Lower lobe of right lung (tissue), 2 donors: ENCODE data around the gene FGD2. TPM values are rescaled to one million over a fixed set of nuclear protein-coding genes. Genes with fewer than 3 reads are reported as not detected.

Source experiments
- ATAC-seq, 2 donors: fragments of 200-7000 bp; cut with Tn5 transposase; one replicate each; pipeline ENCODE4 v1.9.1; 2020 to 2022; ENCODE audit warnings: mild to moderate bottlenecking in 2 of 2, moderate library complexity in 2 of 2
- DNase-seq: peaks from one replicate; pipeline ENCODE4 v3.0.0-alpha.2; 2020
- H3K27ac ChIP-seq: fragments of 200-600 bp; one replicate; pipeline ENCODE4 v1.8.0; 2022
- H3K27me3 ChIP-seq: fragments of 200-600 bp; one replicate; pipeline ENCODE4 v1.8.0; 2022; ENCODE audit warnings: low read depth
- H3K36me3 ChIP-seq: fragments of 200-600 bp; one replicate; pipeline ENCODE4 v1.8.0; 2022; ENCODE audit warnings: mild to moderate bottlenecking
- H3K4me1 ChIP-seq: fragments of 200-600 bp; one replicate; pipeline ENCODE4 v1.8.0; 2022
- H3K4me3 ChIP-seq: fragments of 200-600 bp; one replicate; pipeline ENCODE4 v1.8.0; 2022; ENCODE audit warnings: mild to moderate bottlenecking
- H3K9me3 ChIP-seq: fragments of 200-600 bp; one replicate; pipeline ENCODE4 v1.8.0; 2022
- intact Hi-C: fragments of 100-400 bp; cut with DNase I; formaldehyde crosslinking; loops from one replicate; pipeline ENCODE4 v1.11.0; 2022
- total RNA-seq: library from RNA; stranded (reverse); fragmentation: NEBNext Ultra II Directional; extraction: Animal tissue kit (Norgen Biotek cat#: 25700); gene quantifications from one replicate; pipeline ENCODE4 v1.2.1, GENCODE V29; 2021
- TF ChIP-seq, protein P1 (sequence below): fragments of 200-600 bp; IDR thresholded peaks from one replicate; pipeline ENCODE4 v1.8.0; 2022; ENCODE audit warnings: antibody characterized with exemption, mild to moderate bottlenecking
- donor health status: DM: no; HTN: yes; CAD: no; lungs with severe emphysema.

The FGD2 gene
- total RNA-seq, 1 donor from 2014 or later, result 103 TPM

DNA sequence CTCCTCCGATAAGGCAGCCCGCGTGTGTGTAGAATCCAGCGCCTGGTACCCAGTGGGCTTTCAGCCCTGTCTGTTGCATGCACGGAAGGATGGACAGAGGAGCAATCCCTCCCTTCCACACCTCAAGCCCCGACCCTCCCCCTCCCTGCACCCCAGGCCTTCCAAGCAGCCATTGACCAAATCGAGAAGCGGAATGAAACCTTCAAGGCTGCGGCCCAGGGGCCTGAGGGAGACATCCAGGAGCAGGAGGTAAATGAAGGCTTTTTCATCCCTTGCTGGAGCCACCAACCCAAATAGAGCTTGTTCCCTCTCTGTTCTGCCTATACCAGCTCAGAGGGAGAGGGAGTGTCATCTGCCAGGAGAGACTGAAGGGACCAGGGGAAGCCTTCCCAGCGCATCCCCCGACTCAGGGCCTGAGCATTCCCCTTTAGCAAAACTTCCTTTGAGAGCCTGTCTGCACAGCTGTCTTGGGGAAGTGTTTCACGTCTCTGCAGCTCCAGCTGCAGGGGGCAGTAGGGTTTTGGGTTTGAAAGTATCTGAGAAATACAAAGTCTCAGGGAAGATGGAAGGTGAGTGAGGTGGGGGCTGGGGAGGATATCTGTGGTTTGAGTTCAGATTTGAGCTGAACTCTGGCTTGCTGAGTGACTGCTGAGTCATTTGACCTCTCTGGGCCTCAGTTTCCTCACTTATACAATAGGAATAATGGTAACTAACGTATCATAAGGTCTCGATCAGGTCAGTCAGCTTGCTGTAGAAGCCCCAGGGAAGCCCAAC is 16.1 kb downstream of the FGD2 start:
- Histone ChIP-seq H3K4me3 (no peak overlapping the region), H3K9me3 (no peaks in the 10 kb centered on the region), H3K4me1 (peaks cover 26% of the 10 kb centered on the region), H3K27me3 (no peaks in the 10 kb centered on the region), H3K36me3 (peaks cover 28% of the 10 kb centered on the region), H3K27ac (no peak overlapping the region)
- no peak for ATAC-seq
- TF ChIP-seq, protein P1, sequence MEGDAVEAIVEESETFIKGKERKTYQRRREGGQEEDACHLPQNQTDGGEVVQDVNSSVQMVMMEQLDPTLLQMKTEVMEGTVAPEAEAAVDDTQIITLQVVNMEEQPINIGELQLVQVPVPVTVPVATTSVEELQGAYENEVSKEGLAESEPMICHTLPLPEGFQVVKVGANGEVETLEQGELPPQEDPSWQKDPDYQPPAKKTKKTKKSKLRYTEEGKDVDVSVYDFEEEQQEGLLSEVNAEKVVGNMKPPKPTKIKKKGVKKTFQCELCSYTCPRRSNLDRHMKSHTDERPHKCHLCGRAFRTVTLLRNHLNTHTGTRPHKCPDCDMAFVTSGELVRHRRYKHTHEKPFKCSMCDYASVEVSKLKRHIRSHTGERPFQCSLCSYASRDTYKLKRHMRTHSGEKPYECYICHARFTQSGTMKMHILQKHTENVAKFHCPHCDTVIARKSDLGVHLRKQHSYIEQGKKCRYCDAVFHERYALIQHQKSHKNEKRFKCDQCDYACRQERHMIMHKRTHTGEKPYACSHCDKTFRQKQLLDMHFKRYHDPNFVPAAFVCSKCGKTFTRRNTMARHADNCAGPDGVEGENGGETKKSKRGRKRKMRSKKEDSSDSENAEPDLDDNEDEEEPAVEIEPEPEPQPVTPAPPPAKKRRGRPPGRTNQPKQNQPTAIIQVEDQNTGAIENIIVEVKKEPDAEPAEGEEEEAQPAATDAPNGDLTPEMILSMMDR, result peak; percentile 10
- no peak for DNase-seq
- intact Hi-C loops, result loop anchor here (10.0 kb wide), 1 partner anchor 183 kb away; no protein-coding TSS in a partner anchor

DNA sequence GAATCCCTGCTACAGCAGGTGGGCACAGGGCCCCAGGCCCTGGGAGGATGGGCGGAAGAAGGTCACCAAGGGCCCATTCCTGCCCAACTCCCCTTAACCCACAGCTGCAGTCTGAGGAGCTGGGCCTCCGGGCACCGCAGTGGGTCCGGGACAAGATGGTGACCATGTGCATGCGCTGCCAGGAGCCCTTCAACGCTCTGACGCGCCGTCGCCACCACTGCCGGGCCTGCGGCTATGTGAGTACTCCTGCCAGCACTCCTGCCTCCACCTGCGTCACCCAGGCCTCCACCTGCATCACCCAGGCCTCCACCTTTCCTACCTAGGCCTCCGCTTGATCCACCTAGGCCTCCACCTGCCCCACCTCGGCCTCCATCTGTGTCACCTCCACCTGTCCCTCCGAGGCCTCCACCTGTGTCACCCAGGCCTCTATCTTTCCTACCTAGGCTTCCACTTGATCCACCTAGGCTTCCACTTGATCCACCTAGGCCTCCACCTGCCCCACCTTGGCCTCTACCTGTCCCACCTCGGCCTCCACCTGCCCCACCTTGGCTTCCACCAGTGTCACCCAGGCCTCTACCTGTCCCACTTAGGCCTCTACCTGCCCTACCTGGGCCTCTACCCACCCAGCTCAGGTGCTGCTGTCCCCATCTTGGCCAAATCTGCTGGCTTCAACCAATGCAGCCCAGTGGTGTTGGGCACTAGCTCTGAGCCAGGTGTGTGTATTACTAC is 16.8 kb downstream of the FGD2 start:
- Histone ChIP-seq H3K36me3 (peaks cover 28% of the 10 kb centered on the region), H3K27ac (no peak overlapping the region), H3K4me1 (peaks cover 26% of the 10 kb centered on the region), H3K4me3 (no peak overlapping the region), H3K27me3 (no peaks in the 10 kb centered on the region), H3K9me3 (no peaks in the 10 kb centered on the region)
- intact Hi-C loops, result loop anchor here (10.0 kb wide), 1 partner anchor 183 kb away; no protein-coding TSS in a partner anchor
- TF ChIP-seq, protein P1, result no peak
- no peak for ATAC-seq
- DNase-seq, result peak; percentile 28

DNA sequence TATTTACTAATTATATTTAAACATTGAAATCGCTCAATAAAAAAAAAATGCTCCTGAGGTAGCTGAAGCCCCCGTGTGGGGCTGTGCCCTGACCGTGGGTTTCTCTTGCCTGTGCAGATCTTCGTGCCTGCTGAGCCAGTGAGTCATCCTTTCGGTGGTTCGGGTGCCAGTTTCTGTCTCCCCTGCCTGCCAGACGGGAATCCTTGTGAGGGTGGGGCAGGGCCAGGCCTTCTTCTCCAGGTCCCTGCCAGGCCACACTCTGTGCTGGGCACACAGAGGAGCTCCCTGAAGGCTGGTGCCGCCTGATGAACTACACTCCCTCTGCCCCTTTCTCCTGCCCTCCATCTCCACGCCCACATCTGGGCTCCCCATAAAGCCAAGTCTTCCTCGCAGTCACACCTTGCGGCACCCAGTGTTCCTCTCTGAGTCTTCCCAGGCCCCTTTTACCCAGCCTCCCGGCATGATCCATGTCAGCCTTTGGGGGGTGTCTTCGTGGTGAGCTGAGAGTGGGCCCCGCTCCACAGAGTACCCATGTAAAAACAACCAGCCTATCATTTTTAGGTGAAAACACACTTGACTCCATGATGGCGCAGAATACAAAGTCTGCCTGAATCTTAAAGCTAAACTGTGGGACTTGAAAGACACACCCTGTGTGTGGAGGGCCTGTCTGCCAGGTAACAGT is 19.3 kb downstream of the FGD2 start:
- Histone ChIP-seq H3K4me1 (peaks cover 11% of the 10 kb centered on the region), H3K27ac (no peak overlapping the region), H3K4me3 (no peak overlapping the region), H3K9me3 (no peaks in the 10 kb centered on the region), H3K27me3 (no peaks in the 10 kb centered on the region), H3K36me3 (peaks cover 25% of the 10 kb centered on the region)
- DNase-seq, result peak; percentile 52
- TF ChIP-seq, protein P1, result no peak
- ATAC-seq, result no peak
- intact Hi-C loops, result loop anchor here (10.0 kb wide), 1 partner anchor 180 kb away; no protein-coding TSS in a partner anchor

DNA sequence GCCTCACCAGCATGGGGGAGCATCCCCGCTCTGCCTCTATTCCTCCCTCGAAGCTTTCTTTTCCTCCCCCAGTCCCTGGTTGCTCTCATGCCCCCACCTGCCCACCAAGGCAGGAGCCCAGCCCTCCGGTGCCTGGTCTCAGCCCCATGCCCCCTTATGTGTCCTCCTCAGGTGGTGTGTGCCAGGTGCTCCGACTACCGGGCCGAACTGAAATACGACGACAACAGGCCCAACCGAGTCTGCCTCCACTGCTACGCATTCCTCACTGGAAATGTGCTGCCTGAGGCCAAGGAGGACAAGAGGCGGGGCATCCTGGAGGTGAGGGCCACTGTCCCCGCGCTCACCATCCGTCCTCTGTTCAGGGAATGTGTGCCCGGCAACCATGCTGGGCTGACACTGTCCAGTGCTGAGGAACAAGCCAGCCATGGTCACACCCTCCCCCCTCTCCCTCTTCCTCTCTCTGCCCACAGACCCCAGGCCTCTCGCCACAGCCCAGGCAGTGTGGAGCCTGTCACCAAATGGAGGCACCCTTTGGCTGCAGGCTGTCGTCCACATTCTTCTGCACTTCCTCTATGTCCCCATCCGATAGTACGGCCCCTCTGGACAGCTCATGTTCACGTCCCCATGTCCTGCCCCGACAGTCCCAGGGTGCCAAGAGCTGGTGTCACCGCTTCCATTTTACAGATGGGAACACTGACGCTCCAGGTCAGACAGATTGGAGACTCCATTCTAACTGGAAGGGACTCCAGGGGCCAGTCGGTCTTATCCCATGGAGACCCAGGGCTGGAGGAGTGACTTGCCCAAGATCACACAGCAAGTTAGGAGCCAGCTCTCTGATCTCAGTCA is 20.4 kb downstream of the FGD2 start:
- peaks cover 21% of the 10 kb centered on the region for H3K36me3 ChIP-seq
- DNase-seq (peak; percentile 34), ATAC-seq (no peak)
- H3K27ac ChIP-seq, result no peak overlapping the region
- intact Hi-C loops, result loop anchor here (10.0 kb wide), 1 partner anchor 179 kb away; no protein-coding TSS in a partner anchor
- peaks cover 13% of the 10 kb centered on the region for H3K4me1 ChIP-seq
- peaks cover 5% of the 10 kb centered on the region for H3K9me3 ChIP-seq
- no peaks in the 10 kb centered on the region for H3K27me3 ChIP-seq
- H3K4me3 ChIP-seq, result no peak overlapping the region
- TF ChIP-seq, protein P1, result no peak
